Measurements from ENCODE around the gene ARNT2.

The ARNT2 gene

DNA sequence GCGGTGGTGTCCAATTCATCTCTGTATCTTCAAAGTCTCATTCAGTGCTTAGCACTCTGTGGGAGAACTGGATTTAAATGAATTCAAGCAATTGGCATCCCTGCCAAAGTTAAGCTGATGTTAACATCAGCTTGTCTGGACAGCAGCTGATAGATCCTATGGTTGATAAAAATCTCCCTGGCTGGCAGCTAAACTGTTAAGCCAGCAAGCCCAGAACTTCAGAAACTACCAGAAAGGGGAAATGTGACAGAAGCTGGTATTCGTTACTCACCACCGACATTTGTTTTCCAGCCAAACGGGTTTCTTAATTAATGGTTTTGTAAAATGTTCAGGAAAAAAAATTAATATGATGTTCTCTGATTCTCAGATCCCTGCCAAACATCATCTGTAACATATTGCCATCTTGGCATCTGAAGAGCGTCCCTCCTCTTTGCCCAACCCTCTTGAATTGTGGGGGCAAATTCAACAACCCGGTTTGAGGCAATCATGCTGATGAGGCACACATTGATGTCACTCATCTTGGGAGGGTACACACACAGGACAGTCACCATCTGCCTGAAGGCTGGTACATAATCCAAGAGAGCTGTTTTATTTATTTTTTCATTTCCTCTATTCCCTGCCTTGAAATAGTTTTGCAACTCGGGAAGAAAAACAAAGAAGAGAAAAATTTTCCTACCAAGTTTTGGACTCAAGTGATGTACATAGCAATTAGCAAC is 214.7 kb downstream of the ARNT2 start:
- H3K4me3 ChIP-seq (ENCODE audit: low read depth, low read length), result no peak overlapping the region
- no peak for DNase-seq (ENCODE audit: low read depth)
- TF ChIP-seq POLR2A (IDR thresholded peaks at IDR 0.05; ENCODE audit: extremely low read depth, insufficient read length), result no peak
- no peak for TF ChIP-seq MYC (IDR thresholded peaks at IDR 0.05; ENCODE audit: low read depth, low read length)
- TF ChIP-seq, protein P1, sequence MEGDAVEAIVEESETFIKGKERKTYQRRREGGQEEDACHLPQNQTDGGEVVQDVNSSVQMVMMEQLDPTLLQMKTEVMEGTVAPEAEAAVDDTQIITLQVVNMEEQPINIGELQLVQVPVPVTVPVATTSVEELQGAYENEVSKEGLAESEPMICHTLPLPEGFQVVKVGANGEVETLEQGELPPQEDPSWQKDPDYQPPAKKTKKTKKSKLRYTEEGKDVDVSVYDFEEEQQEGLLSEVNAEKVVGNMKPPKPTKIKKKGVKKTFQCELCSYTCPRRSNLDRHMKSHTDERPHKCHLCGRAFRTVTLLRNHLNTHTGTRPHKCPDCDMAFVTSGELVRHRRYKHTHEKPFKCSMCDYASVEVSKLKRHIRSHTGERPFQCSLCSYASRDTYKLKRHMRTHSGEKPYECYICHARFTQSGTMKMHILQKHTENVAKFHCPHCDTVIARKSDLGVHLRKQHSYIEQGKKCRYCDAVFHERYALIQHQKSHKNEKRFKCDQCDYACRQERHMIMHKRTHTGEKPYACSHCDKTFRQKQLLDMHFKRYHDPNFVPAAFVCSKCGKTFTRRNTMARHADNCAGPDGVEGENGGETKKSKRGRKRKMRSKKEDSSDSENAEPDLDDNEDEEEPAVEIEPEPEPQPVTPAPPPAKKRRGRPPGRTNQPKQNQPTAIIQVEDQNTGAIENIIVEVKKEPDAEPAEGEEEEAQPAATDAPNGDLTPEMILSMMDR (IDR thresholded peaks at IDR 0.05; ENCODE audit: low read depth, low read length), result no peak
- TF ChIP-seq, protein P2, sequence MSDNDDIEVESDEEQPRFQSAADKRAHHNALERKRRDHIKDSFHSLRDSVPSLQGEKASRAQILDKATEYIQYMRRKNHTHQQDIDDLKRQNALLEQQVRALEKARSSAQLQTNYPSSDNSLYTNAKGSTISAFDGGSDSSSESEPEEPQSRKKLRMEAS (IDR thresholded peaks at IDR 0.05; ENCODE audit: low read depth, low read length), result no peak

DNA sequence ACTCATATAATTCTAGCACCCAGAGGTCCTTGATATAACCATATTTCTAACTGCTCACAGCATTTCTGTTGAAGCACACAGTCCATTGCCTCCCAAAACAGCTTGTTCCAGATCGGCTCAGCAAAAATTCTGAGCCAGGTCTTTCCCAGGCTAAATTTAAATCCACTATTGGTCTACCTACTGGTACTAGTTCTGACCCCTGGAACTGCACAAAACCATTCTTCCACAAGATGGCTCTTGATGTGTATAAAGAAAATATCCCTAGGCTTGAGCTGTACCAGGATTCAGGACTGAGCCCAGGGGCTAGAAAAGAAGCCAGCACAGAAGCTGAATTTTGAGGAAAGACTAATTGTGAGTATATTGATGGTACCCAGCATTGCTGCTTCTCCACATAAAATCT is 215.5 kb downstream of the ARNT2 start:
- DNase-seq (ENCODE audit: low read depth), result peak; percentile 4
- H3K4me3 ChIP-seq (ENCODE audit: low read depth, low read length), result no peak overlapping the region
- TF ChIP-seq, protein P2 (IDR thresholded peaks at IDR 0.05; ENCODE audit: low read depth, low read length), result no peak
- TF ChIP-seq MYC (IDR thresholded peaks at IDR 0.05; ENCODE audit: low read depth, low read length) (no peak), POLR2A (IDR thresholded peaks at IDR 0.05; ENCODE audit: extremely low read depth, insufficient read length) (no peak)

DNA sequence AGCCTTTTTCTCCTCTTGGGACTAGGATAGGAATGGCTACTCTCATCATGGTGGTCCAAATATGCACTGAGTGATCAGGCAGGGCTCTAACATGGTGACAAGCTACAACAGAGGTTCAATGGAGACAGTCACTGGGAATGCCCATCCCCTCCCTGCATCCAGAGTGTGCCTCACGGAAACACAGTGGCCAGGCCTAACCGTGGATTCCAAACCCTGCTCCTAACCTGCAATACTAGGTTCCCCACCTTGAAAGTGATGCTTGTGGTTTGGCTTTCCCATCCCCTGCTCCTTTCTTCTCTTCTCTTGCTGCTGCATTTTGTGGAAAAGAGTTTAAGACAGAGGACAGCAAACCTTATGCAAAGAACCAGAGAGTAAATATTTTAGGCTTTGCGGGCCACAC is 216.0 kb downstream of the ARNT2 start:
- no peak for DNase-seq (ENCODE audit: low read depth)
- H3K4me3 ChIP-seq (ENCODE audit: low read depth, low read length), result no peak overlapping the region
- TF ChIP-seq, protein P2 (IDR thresholded peaks at IDR 0.05; ENCODE audit: low read depth, low read length), result no peak

DNA sequence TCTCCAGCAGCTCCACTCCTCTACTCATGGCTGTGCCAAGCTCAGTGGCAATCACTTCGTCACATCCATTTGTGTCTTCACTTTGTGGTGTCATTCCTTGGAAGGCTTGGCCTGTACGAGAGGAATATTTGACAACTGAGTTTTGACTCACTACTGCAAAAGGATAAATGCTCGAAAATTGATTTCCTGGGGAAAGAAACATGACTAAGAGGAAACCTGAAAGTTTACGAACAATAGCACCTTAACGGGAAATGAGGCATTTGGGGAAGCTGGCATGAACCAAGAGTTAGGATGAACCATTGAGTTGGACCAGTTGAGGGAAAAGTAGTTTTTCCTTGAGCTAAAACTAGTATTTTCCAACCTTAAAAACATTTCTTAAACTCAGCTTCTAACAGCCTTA is 216.7 kb downstream of the ARNT2 start:
- no peak overlapping the region for H3K4me3 ChIP-seq (ENCODE audit: low read depth, low read length)
- no peak for DNase-seq (ENCODE audit: low read depth)
- TF ChIP-seq MYC (IDR thresholded peaks at IDR 0.05; ENCODE audit: low read depth, low read length) (no peak), POLR2A (IDR thresholded peaks at IDR 0.05; ENCODE audit: extremely low read depth, insufficient read length) (no peak)

DNA sequence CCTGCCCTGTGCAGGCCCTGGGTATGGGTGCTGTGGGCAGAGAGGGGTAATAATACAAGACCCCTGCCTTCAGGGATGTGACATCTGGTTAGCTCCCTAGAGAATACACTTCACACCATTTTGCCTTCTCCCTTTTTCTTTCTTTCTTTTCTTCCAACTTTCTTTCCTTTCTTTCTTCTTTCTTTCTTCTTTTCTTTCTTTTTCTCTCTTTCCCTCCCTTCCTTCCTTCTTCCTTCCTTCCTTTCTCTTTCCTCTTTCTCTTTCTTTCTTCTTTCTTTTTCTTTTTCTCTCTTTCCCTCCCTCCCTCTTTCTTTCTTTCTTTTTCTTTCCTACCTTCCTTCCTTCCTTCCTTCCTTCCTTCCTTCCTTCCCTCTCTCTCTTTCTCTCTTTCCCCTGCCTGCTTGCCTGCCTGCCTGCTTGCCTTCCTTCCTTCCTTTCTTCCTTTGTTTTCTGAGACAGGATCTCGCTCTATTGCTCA is 222.5 kb downstream of the ARNT2 start:
- DNase-seq (ENCODE audit: low read depth), result no peak
- TF ChIP-seq, protein P2 (IDR thresholded peaks at IDR 0.05; ENCODE audit: low read depth, low read length), result no peak
- TF ChIP-seq MYC (IDR thresholded peaks at IDR 0.05; ENCODE audit: low read depth, low read length), result no peak
- no peak for TF ChIP-seq POLR2A (IDR thresholded peaks at IDR 0.05; ENCODE audit: extremely low read depth, insufficient read length)
- TF ChIP-seq, protein P1 (IDR thresholded peaks at IDR 0.05; ENCODE audit: low read depth, low read length), result no peak
- H3K4me3 ChIP-seq (ENCODE audit: low read depth, low read length), result no peak overlapping the region

DNA sequence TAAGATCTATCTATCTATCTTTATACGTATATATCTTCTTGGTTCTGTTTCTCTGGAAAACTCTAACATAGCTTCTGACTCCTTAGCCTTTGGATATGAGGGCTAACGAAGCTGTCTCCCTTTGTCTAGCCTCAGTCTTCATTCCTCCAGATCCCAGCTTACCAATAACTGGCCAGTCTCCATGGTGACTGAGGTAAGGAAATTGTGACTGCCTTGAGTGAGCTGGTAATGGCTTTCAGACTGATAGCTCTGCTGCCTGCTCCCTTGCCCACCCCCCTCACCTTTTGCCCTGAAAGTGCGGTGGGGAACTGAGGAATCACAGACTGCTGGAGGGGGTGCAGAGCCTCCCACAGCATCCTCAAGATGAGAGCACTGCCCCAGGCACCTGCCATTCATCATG is 225.2 kb downstream of the ARNT2 start:
- no peak overlapping the region for H3K4me3 ChIP-seq (ENCODE audit: low read depth, low read length)
- TF ChIP-seq, protein P1 (IDR thresholded peaks at IDR 0.05; ENCODE audit: low read depth, low read length), result no peak
- TF ChIP-seq POLR2A (IDR thresholded peaks at IDR 0.05; ENCODE audit: extremely low read depth, insufficient read length) (no peak), MYC (IDR thresholded peaks at IDR 0.05; ENCODE audit: low read depth, low read length) (no peak)
- TF ChIP-seq, protein P2 (IDR thresholded peaks at IDR 0.05; ENCODE audit: low read depth, low read length), result no peak
- DNase-seq (ENCODE audit: low read depth), result no peak

DNA sequence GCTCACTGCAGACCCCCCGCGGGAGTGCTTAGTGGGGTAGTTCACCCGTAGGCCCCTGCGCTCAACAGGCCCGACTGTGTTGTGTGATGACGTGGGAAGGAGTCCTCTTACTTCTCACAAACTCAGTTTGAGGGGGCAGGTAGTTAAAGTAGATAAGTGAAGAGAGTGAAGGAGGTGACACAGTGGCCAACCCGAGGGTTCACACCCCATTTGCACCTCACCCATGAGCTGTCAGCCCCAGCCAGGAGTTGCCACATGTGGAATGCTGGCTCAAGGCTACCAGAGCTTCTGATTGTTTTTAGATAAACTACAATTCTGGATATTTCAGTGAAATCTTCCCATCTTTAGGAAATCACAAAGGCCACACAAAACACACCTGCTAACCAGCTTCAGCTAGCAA is 226.8 kb downstream of the ARNT2 start:
- DNase-seq (ENCODE audit: low read depth), result no peak
- H3K4me3 ChIP-seq (ENCODE audit: low read depth, low read length), result no peak overlapping the region
- no peak for TF ChIP-seq MYC (IDR thresholded peaks at IDR 0.05; ENCODE audit: low read depth, low read length)

DNA sequence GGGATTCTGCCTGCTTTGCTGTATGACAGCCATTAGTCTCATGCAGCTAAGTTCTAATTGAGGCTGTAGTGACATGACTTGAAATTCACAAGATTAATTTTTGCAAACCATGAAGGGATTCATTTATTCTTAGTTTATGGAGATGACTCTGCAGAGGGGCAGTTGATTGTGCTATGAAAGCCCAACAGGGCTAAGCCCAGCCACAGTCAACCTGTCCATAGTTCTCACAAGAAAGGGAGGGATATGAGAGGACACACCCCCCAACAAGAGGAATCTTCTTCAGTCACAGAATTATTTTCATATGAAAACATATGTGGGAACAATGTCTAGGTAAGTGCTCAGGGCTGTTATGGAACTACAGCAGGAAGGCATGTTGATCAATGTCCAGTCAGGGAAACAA is 229.0 kb downstream of the ARNT2 start:
- no peak for TF ChIP-seq POLR2A (IDR thresholded peaks at IDR 0.05; ENCODE audit: extremely low read depth, insufficient read length)
- TF ChIP-seq, protein P2 (IDR thresholded peaks at IDR 0.05; ENCODE audit: low read depth, low read length), result no peak
- TF ChIP-seq, protein P1 (IDR thresholded peaks at IDR 0.05; ENCODE audit: low read depth, low read length), result no peak
- no peak for TF ChIP-seq MYC (IDR thresholded peaks at IDR 0.05; ENCODE audit: low read depth, low read length)

More for the DNA sequence above, 229.0 kb downstream of the ARNT2 start:
- no peak overlapping the region for H3K4me3 ChIP-seq (ENCODE audit: low read depth, low read length)
- no peak for DNase-seq (ENCODE audit: low read depth)

Measured in NB4 (cell line).